NCI-H2227 treated with DMSO at 0.1 percent for 48 hours (cell line): ENCODE data around the gene DLG2.

Source experiments
- DNase-seq: peaks from one replicate; lab custom pipeline; 2025; lab: John Stamatoyannopoulos, UW

DLG2 gene

DNA sequence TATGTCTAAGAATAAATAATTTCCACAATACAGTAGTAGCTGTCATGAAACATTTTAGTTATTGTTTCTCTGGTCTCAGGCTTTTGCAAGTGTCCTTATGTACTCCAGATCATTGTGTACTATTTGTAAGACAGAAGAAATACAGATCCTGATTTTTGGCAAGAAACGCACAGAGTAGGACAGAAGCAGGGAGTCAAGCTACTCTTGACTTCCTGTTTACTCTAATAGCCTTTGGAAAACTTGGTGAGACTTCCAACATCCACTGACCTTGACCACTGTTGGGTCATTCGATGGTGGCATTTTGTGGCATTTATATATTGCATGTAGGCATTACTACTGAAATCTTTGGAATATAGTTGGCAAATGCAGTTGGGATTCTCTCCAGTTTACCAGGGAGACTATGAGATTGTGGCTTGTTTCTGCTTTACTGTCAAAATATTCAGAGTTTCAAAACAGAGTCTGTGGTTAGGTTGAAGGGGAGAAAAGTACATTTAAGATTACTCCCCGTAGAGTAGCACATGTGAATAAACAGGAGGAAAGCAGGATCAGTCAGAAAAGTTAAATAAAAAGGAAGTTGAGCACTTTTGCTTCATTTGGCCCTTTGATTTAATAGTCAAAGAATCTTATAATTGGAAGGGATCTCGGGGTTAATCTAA, 1614.8 kb downstream of the DLG2 start:
- DNase-seq: no peak

DNA sequence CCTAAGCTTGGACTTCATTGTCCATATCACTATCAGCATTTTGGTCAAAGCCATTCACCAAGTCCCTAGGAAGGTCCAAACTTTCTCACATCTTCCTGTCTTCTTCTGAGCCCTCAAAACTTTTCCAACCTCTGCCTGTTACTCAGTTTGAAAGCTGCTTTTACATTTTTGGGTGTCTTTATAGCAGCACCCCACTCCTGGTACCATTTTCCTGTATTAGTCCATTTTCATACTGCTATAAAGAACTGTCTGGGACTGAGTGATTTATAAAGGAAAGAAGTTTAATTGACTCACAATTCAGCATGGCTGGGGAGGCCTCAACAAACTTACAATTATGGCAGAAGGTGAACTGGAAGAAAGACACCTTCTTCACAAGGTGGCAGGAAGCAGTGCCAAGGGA, 1624.0 kb downstream of the DLG2 start:
- DNase-seq: no peak

DNA sequence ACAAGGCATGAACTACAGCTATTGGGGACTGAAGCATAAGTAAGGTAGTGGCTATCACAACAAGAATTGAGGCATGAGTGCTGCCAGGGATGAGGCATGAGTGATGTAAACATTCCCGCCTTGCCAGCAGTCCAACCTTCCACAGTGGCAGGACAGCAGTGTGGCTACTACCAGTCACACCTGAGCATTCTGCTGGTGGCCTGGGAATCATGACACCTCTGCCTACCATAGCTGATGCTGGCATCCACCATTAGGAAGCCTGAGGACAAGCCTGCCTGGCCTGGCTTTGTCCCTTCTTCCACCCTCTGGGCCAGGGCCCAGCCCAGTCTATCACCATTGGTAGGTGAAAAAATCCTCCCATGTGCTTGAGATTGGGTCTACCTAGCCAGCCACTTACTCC, 1628.2 kb downstream of the DLG2 start:
- DNase-seq: no peak

DNA sequence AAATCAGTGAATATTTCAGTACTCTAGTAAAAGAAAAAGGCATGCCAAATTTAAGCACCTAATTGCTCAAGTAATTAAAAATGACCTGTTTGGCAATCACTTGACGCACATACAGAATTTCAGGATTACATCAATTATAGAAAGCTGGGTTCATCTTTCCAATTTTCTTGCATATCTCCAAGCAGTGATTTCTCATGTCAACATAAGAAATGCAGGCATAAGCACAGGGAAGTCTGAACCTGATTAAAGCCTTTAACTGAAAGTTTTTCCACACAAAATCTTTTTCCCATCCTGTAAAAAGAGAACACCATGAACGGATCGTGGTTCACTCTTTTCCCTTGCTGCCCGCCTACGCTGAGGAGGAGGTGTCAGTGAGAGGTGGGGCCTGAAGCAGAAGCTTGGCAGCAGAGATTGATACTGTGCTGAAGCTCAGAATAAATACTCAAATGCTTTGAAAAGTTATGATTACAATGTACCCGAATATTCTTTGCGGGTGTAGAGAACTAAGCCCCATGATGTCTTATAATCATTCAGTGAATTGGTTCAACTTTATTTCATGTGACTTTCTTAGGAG, 1636.9 kb downstream of the DLG2 start:
- no peak for DNase-seq

DNA sequence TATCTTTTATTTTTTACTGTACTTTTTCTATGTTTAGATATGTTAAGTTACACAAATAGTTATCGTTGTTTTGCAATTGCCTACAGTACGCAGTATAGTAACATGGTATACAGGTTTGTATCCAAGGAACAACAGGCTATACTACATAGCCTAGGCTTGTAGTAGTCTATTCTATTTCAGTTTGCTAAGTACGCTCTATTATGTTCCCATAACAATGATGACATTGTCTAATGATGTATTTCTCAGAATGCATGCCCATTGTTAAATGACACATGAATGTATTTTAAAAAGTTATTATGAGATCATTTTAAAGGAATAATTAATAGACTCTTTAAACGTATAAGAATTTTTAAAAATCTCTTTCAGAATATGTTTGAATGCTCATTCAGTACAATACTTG, 1644.3 kb downstream of the DLG2 start:
- DNase-seq: no peak

DNA sequence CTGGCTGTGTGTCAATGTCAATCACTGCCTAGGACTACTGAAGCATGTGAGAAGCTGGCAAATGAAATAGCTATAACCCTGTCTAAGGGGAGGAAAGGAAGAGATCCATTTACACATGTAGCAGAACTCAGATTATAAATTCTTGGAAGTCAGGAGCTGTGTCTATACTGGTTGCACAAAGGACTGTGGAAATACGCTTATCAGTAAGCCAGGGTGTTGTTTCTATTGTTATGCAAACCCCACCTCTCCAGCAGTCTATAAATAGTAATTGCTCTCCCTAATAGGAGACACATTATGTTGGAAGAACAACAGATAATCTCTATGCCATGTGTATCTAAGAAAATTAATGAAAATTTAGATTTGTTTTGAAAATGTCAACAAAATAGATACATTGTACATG, 1647.6 kb downstream of the DLG2 start:
- DNase-seq: no peak

DNA sequence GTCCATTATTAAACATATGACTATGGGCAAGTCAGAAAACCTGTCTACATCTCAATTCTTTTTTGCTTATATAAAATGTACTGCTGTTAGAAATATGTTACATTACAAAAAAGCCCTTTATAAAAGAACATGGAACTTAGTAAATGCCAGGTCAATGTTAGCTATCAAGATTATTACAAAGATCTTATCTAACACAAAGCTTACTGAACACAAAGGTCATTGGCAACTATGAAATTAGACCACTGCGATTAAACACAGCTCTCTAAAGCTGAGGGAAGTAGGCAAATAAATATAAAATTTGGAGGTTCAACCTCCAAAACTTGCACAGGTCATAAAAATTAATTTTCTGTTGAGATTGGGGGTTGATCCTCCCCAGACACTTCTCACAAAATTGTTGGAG, 1648.2 kb downstream of the DLG2 start:
- no peak for DNase-seq

DNA sequence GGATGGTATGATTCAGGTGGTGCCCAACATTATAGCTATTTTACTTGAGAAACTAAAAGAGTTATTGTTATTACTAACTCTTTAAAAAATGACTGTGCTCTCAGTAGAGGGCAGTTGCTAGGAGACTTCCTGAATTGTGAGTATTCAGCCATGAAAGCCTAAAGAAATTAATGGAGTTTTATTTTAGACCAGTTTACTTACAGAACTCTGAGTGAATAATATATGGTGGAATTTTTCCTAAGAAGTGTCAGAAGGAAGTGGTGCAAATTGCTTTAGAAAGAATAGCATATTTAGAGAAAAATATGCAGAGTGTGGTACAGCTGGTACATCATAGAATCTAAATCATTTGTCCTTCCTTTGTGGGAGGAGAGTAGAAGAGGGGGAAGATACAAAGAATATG, 1651.1 kb downstream of the DLG2 start:
- DNase-seq: no peak

DNA sequence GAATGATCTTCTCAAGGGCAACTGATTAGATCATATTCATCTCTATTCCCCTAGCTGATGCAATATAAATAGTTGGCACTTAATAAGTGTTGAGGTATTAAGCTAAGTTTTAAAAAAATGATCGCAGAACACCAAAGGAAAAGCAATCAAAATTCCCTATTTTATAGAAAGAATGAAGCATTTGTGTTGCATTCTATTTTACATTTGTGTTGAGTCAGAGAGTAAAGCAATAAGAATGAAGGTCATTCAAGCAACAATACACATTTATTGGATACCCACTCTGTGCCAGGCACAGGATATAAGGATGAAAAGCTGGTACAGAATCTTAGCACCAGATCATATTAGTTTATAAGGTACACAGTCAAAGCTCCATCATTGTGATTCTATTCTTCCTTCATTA, 1654.6 kb downstream of the DLG2 start:
- DNase-seq: no peak

DNA sequence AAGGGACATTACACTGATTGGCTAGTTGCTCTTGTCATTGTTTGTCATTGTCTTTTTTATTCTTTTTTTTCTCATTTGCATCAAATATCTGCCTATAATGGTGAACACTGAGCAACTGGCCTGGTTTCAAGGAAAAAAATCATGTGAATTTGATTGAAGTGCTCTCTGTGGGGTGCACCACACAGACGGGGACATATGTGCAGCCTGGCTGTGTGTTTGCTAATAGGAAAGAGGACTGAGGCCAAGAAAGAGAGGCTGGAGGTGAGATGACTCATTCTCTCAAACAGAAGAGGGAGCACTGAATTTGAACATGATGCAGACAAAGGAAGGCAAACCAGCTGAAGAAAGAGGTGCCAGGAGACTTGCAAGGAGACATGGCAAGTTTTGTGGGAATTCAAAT, 1656.1 kb downstream of the DLG2 start:
- peak; percentile 13 for DNase-seq

DNA sequence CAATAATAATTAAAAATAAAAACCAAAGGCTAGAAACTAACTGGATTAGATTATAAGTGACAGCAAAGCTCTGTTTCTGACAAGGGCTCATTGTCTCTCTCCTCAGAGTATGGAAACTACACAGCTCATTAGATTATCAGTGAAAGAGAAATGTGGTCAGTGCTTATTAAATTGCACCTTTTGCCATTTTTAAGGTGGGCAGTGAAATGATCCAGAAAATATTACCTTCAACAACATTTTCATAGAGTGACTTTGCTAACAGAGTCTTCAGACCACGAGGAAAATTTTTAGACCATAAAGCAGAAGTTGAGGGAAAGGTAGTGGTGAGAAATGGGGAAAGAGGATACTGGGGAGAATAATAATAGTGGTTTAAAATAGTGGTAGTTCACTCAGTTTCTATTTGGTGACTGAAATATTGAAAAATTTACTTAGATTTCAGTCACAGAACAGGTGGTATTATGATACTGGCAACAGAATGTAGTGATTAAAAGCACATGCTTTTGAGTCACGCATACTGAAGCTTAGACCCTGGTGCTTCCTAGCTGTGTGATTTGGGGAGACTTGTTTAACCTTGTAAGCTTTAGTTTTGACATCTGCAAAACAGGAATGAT, 1657.0 kb downstream of the DLG2 start:
- no peak for DNase-seq

DNA sequence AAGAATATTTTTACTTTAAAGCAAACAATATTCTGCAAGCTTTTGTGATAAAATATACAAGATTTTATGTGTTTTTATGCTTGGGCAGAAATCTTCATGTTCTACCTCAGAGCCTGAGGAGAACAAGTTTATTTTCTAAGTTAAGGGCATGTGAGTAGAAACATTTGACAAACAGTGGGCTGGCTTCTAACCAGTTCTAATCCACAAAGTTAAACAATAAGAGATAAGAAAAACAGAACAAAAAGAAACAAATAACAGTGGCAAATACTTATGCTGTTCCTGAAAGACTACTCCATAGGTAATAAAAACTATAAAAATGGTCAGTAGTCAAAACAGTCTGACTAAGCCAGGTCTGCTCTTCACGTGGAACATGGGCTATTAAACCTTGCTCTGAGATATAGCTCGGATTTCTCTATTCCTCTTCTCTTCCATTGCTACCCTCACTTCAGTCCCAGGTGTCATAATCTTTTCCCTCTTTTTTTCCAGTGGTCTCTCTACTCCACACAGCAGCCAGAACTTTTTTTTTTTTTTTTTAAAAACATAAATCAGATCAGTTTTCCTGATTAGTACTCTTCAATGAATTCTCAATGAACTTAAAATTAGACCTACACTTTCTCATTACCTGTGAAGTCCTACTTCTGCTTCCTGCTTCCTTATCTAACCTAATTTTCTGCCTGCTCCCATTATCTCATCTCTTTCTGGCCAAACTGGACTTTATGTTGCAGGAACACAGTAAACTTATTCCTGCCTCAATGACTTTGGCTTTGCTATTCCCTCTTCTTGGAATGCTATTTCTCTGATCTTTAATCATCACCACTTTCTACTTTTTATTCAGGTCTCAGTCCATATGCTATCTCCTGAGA, 1669.9 kb downstream of the DLG2 start:
- DNase-seq: no peak

DNA sequence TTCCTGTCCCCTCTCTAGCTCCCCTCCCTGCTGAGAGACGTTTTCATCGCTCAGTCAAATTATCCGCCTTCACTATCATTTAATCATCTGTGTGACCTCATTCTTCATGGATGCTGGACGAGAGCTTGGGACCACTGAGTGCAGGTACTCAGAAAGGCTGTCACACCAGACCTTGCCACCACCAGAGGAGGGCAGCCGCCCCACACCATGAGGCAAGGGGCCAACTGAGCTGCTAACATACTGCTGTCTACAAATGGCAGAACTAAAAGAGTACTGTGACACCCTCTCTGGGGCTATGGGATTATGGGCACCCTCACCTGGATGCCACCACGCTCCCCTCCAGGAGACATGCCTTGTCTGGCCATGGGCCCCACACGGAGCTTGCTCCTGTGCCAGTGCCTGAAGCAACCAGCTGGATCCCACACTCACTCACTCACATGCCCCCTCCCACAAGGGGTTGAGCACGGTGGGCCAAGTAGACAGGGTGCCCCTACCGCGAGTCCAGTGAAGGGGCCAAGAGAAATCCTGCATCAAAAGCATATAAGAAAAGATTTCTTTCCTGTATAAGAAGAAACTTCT, 1670.9 kb downstream of the DLG2 start:
- no peak for DNase-seq

DNA sequence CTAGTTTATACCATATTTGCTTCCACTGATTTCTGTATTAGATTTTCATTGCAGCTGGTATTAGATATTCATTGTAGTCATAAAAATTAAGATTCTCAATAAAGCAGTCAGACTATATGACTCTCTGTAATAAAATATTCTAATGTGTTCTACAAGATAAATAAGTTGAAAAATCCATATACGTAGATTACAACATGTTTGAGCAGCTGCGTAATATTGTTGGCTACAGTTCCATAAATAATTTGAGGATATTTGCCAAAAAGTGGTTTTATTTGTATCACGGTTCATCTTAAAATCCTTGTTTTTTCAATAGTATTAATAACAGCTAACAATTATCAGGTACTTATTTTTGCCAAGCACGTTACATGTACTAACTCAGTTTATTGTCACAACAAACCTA, 1672.4 kb downstream of the DLG2 start:
- no peak for DNase-seq

DNA sequence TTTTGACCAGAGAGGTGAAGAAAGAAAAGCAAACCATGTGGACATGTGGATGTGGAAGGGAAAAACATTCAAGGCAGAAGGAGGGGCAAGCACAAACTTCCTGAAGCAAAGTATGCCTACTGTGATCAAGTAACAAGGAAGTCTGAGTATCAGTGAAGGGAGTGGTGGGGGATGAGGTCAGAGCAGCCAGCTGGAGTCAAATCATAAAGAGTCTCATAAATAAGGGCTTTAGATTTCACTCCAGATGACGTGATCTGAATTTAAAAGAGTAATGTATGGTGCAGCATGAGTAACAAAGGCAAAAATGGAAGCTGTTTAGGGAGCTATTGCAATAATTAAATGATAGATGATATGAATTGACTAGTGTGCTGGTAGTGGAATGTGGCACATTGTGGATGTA, 1675.6 kb downstream of the DLG2 start:
- peak; percentile 8 for DNase-seq

DNA sequence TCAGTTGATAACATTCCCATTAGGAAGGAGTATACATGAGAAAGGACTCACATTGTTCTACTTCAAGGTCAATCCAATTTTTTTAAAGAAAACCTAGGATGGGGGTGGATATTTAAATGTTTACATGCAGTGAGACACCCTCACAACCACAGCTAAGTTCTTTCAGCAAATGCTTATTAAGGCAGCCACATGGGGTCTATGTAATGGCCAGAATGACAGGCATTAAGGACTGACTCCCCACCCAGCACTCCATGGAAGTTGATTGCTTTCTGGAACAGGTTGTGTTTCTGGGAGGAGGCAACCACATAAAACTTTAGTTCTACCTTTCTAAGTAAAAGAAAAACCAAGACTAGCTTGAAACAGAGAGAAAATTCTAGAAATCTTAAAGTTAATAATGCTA, 1678.9 kb downstream of the DLG2 start:
- DNase-seq: no peak

DNA sequence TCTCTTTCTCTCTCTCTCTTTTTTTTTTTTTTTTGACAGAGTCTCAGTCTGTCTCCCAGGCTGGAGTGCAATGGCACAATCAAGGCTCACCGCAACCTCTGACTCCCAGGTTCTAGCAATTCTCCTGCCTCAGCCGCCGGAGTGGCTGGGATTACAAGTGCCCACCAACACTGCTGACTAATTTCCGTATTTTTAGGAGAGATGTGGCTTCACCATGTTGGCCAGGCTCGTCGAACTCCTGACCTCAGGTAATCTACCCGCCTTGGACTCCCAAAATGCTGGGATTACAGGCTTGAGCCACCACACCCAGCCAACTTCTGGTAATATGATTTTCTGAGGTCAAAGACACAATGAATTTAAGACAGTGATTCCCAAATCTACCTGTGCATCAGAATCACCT, 1681.2 kb downstream of the DLG2 start:
- DNase-seq: no peak

DNA sequence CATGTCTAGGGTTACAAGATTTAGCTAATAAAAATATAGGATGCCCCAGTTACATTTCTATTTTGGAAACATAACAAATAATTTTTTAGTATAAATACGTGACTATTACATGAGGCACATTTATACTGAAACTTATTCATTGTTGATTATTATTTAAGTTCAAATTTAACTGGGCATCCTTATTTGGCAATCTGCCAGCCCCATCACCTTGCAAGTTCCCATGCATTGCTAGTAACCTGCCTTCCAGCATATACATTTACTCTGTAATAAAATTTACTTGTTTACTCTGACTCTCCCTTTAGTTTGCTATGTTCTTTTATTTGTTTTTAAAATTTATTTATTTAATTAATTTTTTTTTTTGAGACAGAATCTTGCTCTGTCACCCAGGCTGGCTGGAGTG, 1686.1 kb downstream of the DLG2 start:
- DNase-seq: no peak

DNA sequence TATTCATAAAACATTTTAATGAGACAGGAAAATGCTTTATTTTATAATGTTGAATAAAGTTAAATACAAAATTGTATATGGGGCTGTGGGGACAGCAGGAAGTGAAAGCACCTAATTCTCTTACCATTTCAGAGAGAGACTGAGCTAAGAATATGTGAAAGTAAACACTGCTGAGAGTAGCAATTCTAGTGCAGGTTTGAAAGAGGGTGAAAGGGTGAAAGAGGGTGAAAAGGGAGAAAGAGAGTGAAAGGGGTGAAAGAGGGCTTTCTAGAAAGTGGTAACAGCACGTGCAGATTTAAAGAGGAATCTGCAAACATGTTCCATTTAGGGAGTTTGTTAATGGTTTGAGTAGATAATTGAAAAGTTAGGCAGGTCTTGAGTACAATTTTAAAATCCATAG, 1689.0 kb downstream of the DLG2 start:
- DNase-seq: no peak

DNA sequence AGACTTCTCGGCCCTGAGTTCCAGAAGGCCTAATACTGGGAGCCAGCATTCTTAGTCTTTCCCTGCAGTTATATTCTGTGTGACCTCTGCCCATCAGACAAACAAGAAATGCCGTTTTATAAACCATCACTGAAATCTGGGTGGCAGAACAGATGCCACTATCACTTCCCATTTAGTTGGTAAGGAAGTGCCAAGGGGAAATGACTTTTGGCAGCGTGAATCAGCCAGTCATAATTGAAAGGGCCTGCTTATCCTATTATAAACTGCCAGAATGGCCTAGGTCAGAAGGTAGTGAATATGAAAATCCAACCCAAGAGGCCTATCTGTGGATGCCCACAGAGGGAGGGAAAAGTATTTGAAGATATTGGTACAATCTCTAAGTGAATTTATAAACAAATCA, 1694.1 kb downstream of the DLG2 start:
- DNase-seq: no peak

DNA sequence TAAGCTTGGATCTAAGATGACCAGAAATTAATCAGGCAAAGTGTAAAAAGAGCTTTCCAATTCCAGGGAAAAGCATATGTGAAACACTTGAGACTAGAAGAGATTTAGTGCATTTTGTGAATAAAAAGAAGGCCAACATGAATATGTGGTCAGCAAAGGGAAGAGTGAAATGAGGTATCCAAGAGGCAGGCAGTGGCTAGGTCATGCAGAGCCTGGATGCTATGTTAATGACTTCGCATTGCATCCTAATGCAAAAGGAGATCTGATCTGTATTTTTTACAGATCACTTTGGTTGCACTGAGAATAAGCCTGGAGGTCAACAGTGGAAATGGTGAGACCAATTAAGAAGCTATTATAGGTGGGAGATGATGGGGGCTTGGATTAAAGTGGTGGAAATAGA, 1699.7 kb downstream of the DLG2 start:
- no peak for DNase-seq

DNA sequence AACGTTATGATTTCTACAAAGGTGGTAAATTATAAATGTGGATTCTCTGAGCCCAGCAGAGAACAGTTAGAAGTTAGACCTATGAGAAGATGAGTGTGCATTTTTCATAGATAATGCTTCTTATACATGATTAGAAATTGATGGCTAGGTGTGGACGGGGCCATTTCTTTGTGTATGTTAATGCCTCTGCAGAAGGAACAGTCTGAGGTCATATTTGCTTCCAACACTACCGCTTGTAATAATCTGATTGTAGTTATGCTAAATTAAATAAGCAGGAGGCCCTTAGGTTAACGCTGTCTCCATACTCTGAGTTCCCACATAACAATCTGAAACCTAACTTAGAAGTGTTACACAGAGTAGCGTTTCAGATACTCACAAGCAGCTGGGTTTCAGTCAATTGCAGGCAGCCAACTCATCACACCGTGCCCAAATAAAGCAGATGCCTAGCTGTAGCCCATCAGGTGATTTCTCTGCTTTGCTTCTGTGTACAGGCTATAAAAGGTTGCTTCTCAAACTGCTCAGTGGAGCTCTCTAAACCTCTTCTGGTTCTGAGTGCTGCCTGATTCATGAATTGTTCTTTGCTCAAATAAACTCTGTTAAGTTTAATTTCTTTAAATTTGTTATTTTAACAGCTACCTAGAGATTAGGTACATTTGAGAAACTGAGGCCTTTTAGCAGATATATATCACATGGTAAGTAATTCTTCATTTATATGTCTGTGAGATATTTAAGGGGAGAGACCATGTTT, 1702.2 kb downstream of the DLG2 start:
- DNase-seq: no peak
